ENCODE measurements around the gene ERVFRD-1. TPM values are rescaled to one million over a fixed set of nuclear protein-coding genes. Genes with fewer than 3 reads are reported as not detected.

ERVFRD-1 gene
- total and polyA plus RNA-seq, 2 donors (not counting 3 experiments of a cell fraction or from before 2014, with no cell fraction given), result not detected

GRCh38 chr6:11076540-11076939 lies 35.0 kb downstream of the ERVFRD-1 start:
- H3K9ac ChIP-seq (replicated peaks; ENCODE audit: extremely low read depth, insufficient read depth, low read length), result no peak overlapping the region
- no peak overlapping the region for H3K4me3 ChIP-seq (replicated peaks in 1 of 3; ENCODE audit: insufficient read depth in 1 of 3, low read depth in 1 of 3, low read length in 3 of 3)
- no peak for TF ChIP-seq JUN (IDR thresholded peaks at IDR 0.05; ENCODE audit: borderline replicate concordance, insufficient read depth, insufficient read length, low read depth)
- TF ChIP-seq FOS (IDR thresholded peaks at IDR 0.05; ENCODE audit: borderline replicate concordance, insufficient read depth, low read length), result no peak
- no peak for TF ChIP-seq POLR2AphosphoS5 (IDR thresholded peaks at IDR 0.05; ENCODE audit: insufficient read depth, low read depth, low read length)
- TF ChIP-seq GATA2 (IDR thresholded peaks at IDR 0.05; ENCODE audit: insufficient read depth, insufficient read length, low read depth, low read length), result no peak
- no peak for TF ChIP-seq MYC (IDR thresholded peaks at IDR 0.05; ENCODE audit: low read depth, low read length)
- TF ChIP-seq CTCF (IDR thresholded peaks at IDR 0.05; ENCODE audit: extremely low read depth in 1 of 2, insufficient read depth in 1 of 2, low read depth in 1 of 2, low read length in 2 of 2), result no peak
- no peak for TF ChIP-seq MAX (IDR thresholded peaks at IDR 0.05; ENCODE audit: insufficient read depth, insufficient read length)
- no peak for TF ChIP-seq POLR2A (IDR thresholded peaks at IDR 0.05; ENCODE audit: low read depth, low read length)
- no peak for TF ChIP-seq EZH2 (IDR thresholded peaks at IDR 0.05; ENCODE audit: borderline replicate concordance, low read depth, low read length, severe bottlenecking)
- no peak overlapping the region for H3K27ac ChIP-seq (ENCODE audit: insufficient read depth, low read depth, low read length)
- no peaks in the 10 kb centered on the region for H3K36me3 ChIP-seq (ENCODE audit: control insufficient read depth in 2 of 2, extremely low read depth in 1 of 2, insufficient read depth in 2 of 2, low read length in 2 of 2)
- intact Hi-C loops (cut with micrococcal nuclease) (no loop called here), dilution Hi-C loops (cut with MboI; ENCODE audit: extremely low pct_ligation_motif_present, low sequenced_read_pairs) (no loop called here)
- no peaks in the 10 kb centered on the region for H3K4me1 ChIP-seq (ENCODE audit: control insufficient read depth, extremely low read depth, insufficient read depth, low read length)
- ChIA-PET POLR2A (no interaction called here), CTCF (interaction anchor here (1.2 kb wide), 1 partner anchor 122 kb away, joined by 3 read pairs; no protein-coding TSS in a partner anchor)
- no peaks in the 10 kb centered on the region for H4K20me1 ChIP-seq (replicated peaks; ENCODE audit: control insufficient read depth, extremely low read depth, insufficient read depth, low read length)
- BruUV-seq (replicated peaks), result no TSS peak
- no peaks in the 10 kb centered on the region for H3K9me1 ChIP-seq (replicated peaks; ENCODE audit: control insufficient read depth, extremely low read depth, insufficient read depth, low read length)
- no peaks in the 10 kb centered on the region for H3K79me2 ChIP-seq (ENCODE audit: control insufficient read depth, insufficient read depth, low read length)
- H3K27me3 ChIP-seq (ENCODE audit: control insufficient read depth in 2 of 2, insufficient read depth in 2 of 2, low read length in 2 of 2), result no peaks in the 10 kb centered on the region
- no peak for FAIRE-seq
- H3K4me2 ChIP-seq (ENCODE audit: insufficient read depth, low read length), result no peak overlapping the region
- no peak for DNase-seq (ENCODE audit: low read depth, low spot score)
- no peak overlapping the region for H2AFZ ChIP-seq (ENCODE audit: low read depth, low read length)
- H3K9me3 ChIP-seq (replicated peaks; ENCODE audit: control insufficient read depth, insufficient read depth, low read length), result no peaks in the 10 kb centered on the region
